Right kidney (tissue), 9 donors: ENCODE measurements around the gene DTX3L.
A peak's percentile ranks its signal among the peaks of the same experiment; 100 is the strongest.

Experiments used
- DNase-seq: peaks from one replicate; pipeline ENCODE4 v3.0.0-alpha.2; 2016
- long read RNA-seq, 8 donors: transcript quantifications; one replicate each; lab custom pipeline, GENCODE V29; 2026

Gene DTX3L
- long read RNA-seq, donor 1, full-length matches to known transcripts, result 1 of 1 reads
- long read RNA-seq, donor 1, partial matches to known transcripts, result 0 of 1 reads
- long read RNA-seq, donor 1, other reads (novel, unspliced or antisense), result 0 of 1 reads
- long read RNA-seq, donor 2, result 0 reads
- long read RNA-seq, donor 3, full-length matches to known transcripts, result 1 of 1 reads
- long read RNA-seq, donor 3, partial matches to known transcripts, result 0 of 1 reads
- long read RNA-seq, donor 3, other reads (novel, unspliced or antisense), result 0 of 1 reads
- long read RNA-seq, donor 4, full-length matches to known transcripts, result 1 of 1 reads
- long read RNA-seq, donor 4, partial matches to known transcripts, result 0 of 1 reads
- long read RNA-seq, donor 4, other reads (novel, unspliced or antisense), result 0 of 1 reads
- long read RNA-seq, donor 5, full-length matches to known transcripts, result 2 of 2 reads
- long read RNA-seq, donor 5, partial matches to known transcripts, result 0 of 2 reads
- long read RNA-seq, donor 5, other reads (novel, unspliced or antisense), result 0 of 2 reads
- long read RNA-seq, donor 6, result 0 reads
- long read RNA-seq, donor 7, result 0 reads
- long read RNA-seq, donor 8, full-length matches to known transcripts, result 2 of 2 reads
- long read RNA-seq, donor 8, partial matches to known transcripts, result 0 of 2 reads
- long read RNA-seq, donor 8, other reads (novel, unspliced or antisense), result 0 of 2 reads

DNA sequence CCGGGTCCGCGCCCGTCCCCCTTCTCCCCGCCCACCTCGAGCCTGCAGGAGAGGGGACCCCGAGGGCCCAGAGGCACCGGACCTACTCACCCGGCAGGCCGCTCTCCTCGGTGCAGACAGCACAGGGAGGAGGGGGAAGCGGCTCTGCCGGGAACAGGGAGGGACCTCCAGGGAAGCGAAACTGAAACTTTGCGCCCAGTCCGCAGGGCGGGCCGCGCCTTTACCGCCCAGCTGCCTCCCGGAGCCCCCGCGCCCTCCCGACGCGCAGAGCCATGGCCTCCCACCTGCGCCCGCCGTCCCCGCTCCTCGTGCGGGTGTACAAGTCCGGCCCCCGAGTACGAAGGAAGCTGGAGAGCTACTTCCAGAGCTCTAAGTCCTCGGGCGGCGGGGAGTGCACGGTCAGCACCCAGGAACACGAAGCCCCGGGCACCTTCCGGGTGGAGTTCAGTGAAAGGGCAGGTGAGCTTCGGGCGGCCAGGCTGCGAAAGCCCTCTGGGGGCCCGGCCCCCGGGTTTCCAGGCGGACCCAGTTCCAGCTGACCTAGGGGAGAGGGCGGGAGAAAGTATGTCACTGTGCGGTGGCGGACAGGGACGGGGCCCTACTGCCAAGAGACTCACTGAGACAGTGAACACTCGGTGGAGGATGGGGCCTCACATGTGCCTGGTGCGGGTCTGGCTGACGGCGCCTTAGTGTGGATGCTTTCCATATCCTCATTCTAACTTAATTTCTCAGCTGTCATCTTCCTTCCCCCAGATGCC is at the start of gene DTX3L, which contains the start of gene PARP9:
Gene DTX3L, plus strand, starts transcription at position 184 of the 758 bp plus-strand sequence. Its CDS starts 89 bp downstream, at position 273.
Gene PARP9, minus strand, starts transcription at position 146 of the 758 bp plus-strand sequence. CDS start 4,680 bp downstream, outside the sequence.
- DNase-seq, result peak; percentile 93

DNA sequence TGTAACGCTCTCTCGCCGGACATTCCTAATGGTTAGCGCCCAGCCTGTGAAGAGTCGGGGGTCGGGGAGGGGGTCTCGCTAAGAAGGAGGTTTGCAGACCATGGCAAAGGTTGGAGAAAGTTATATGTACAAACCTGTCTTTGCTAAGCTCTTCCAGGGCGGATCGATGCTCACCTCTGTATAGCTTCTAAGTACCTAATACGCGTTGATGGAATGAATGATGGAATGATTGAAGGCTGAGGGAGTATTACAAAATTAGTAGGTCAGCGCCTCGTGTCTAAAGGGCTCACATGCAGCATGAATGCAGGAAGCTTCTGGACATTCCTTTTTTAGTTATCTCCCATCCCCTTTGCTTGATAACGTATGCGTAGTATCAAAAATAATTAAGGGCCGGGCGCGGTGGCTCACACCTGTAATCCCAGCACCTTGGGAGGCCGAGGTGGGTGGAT is 49.1 kb upstream of the DTX3L start:
- no peak for DNase-seq

- no peak for DNase-seq
Observed at GRCh38 chr3:122515870-122516269, 48.3 kb upstream of the DTX3L start.

- DNase-seq, result no peak
Observed at GRCh38 chr3:122516846-122517360, 47.2 kb upstream of the DTX3L start.

- DNase-seq, result no peak
Observed at GRCh38 chr3:122519693-122520092, 44.4 kb upstream of the DTX3L start.

DNA sequence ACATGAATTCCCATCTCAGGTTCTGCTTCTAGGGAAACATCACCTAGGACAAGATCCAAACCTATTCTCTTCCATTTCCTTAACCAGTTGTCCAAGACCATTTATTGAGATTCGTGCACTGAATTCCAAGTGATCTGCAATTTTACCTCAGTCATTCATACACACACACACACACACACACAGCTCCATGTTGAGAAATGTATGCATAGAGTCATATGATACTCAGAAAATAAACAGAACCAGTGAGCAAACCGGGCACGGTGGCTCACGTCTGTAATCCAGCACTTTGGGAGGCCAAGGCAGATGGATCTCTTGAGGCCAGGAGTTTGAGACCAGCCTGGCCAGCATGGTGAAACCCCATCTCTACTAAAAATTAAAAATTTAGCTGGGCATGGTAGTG is 43.3 kb upstream of the DTX3L start:
- DNase-seq, result no peak

GRCh38 chr3:122523317-122523716 is 40.8 kb upstream of the DTX3L start:
- DNase-seq, result no peak

GRCh38 chr3:122530164-122530563 is 34.0 kb upstream of the DTX3L start:
- DNase-seq, result no peak

DNA sequence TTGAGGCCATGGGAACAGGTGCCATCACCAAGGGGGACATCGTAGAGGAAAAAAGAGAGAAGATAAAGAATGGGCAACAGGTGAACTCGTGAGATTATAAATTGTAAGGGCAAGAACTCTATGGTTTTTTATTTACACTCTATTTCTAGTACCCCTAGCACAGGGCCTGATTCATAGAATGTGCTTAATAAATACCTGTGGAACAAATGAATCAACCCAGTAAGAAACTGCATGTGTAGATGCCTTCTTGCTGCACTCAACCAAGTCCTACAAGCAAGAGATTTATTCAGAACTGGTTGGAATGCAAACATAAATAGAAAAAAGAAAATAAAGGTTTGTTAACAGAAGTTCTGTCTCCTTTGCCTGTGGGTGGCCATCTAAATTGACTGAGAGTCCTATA is 30.7 kb upstream of the DTX3L start:
- DNase-seq, result no peak

GRCh38 chr3:122533931-122534334 is 30.2 kb upstream of the DTX3L start:
- DNase-seq, result no peak

DNA sequence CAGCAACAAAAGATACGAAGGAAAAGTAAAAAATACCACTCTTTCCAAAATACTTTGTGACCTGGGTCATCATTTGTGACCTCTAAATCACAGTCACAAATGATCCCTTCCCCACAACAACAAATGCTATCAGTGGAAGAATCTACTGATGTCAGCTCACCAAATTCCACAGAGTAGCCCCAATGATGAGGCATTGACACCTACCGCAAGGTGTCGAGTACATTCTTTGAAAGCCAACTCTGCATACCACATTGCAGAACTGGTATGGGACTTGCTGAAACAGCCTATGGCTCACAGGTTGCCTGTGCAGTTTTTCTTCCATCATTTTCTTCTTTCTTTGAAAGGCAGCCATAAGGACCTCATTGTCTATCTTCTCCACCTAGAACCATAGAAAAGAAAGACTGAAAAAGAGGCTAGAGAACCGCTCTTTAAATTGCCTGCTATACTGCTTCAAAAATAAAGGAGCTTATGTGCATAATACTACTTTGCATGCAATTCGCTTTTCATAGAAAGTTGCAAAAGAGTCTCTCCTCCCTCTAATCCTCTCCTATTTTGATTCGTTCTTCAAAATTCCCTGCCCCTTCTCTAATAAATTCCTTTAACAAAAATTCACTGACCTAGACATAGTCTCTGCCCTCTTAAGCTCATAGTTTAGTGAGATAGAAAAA is 28.0 kb upstream of the DTX3L start:
- no peak for DNase-seq

- no peak for DNase-seq
Observed at GRCh38 chr3:122536632-122537001, 27.5 kb upstream of the DTX3L start.

DNA sequence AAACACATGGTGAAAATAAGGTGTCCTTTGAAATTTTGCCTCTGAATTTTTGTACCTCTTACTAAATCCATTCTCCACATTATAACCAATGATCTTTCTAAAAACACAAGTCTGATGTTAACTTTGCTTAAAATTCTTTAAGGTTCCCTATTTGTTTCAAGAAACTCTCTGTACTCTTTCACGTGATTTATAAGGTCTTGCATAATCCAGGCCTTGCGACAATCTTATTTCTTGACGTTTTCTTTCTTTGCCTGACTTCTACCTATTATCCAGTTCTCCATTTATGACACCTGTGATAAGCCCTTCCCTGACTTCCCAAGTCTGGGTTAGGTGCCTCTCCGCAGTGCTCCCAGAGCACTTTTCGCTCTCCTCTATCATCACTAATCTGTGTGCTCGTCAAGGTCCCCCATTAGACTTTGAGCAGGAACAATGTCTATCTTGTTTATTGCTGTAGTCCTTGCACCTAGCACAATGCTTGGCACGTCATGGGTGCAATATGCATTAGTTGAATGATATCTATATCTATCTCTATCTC is 25.1 kb upstream of the DTX3L start:
- no peak for DNase-seq

DNA sequence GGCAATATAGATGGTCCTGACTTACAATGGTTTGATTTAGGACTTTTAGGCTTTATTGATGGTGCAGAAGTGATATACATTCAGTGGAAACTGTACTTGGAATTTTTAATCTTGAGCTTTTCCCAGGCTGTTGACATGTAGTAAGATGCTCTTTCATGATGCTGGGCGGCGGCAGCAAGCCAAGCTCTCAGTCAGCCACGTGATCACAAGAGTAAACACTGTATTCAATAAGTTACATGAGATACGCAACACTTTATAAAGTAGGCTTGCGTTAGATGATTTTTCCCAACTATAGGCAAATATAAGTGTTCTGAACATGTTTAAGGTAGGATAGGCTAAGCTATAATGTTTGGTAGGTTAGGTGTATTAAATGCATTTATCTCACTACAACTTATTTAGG is 18.0 kb upstream of the DTX3L start:
- DNase-seq, result no peak

- no peak for DNase-seq
Observed at GRCh38 chr3:122548076-122548475, 16.1 kb upstream of the DTX3L start.

GRCh38 chr3:122548619-122549018 is 15.5 kb upstream of the DTX3L start:
- no peak for DNase-seq

DNA sequence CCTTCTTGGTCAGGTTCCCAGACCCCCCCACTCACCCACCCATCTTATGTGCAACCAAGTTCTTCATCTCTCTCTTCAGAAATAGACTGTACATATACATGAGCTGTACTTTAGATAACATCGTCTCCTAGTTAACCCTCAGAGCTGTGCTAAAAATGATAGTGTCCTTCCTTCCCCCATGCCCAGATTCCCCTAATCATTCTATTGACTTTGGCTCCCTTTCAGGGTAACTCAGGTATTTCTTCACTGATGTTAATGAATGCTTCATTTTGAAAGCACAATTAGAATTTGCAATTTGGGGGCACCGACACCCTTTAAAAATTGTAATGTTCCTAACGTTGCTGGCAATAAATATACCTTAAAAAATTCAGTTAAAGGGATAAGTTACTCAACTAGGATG is 11.0 kb upstream of the DTX3L start:
- no peak for DNase-seq

DNA sequence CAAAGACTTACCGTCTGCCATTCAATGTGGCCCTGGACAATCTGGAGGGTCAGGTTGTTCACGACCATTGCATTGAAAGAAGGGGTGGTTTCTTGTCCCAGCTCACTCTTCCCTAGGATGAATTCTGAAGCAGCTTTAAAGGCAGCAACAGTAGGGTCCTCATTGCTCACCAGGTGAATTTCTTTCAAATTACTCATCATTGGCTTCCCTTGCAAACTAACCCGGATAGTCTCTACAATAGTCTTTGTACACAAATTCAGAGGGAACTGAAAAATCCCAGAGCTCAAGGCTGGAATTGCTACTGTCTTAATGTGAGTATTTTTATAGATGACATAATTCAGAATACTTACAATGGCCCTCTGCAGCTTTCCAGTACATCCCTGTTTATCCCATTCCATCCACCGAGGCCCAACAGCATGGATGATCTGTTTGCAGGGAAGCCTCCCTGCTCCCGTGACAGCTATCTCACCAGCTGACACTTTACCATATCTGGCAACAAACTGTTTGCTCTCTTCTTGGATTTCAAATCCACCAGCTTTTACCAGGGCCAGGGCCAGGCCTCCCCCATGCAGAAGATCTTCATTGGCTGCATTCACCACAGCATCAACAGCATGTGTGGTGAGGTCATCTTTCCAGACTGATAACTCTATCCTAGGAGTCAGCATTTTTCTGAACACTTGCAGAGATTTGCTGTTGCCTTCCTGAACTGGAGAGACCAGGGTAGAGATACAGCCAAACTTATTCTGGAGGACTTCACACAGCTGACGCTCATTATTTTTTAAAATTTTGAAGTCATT is 8.7 kb upstream of the DTX3L start:
- no peak for DNase-seq

- no peak for DNase-seq
Observed at GRCh38 chr3:122557356-122557755, 6.8 kb upstream of the DTX3L start.

DNA sequence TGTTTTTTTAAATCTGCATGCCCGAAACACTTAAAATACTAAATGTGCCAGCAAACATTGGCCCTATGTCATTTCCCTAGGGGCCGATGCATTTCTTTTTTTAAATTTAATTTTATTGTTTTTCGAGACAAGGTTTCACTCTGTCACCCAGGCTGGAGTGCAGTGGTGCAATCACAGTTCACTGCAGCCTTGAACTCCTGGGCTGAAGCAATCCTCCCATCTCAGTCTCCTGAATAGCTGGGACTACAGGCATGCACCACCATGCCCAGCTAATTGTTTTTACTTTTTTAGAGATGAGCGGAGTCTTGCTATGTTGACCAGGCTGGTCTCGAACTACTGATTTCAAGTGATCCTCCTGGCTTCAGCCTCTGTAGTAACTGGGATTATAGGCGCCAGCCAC is 5.5 kb upstream of the DTX3L start:
- no peak for DNase-seq

- DNase-seq, result no peak
Observed at GRCh38 chr3:122559906-122560305, 4.2 kb upstream of the DTX3L start.
